A673 (cell line): ENCODE data around the gene FOXC1. TPM values are rescaled to one million over a fixed set of nuclear protein-coding genes. Genes with fewer than 3 reads are reported as not detected.

ENCODE experiments used
- BruUV-seq: library from RNA; stranded (reverse); fragments of 400-500 nt; replicated peaks from 2 replicates; lab custom pipeline; 2021; lab: Mats Ljungman, UMichigan
- CTCF ChIA-PET: fragments of 300-600 bp; sonication (Branson Sonifier 250); formaldehyde crosslinking; loops from one replicate; lab custom pipeline; 2022; ENCODE audit warnings: antibody characterized with exemption; lab: Charles Lee
- POLR2A ChIA-PET: fragments of 300-600 bp; sonication (Branson Sonifier 250); formaldehyde crosslinking; loops from one replicate; lab custom pipeline; 2022; ENCODE audit warnings: antibody characterized with exemption; ENCODE audit not compliant: low non-redundant PET; lab: Charles Lee
- DNase-seq: peaks from one replicate; pipeline ENCODE4 v3.0.0-alpha.2; 2015; ENCODE audit warnings: low spot score
- H3K27ac ChIP-seq: fragments of 200-600 bp; sonication (generic); 2 replicates; pipeline ENCODE4 v1.5.1; 2016; ENCODE audit warnings: mixed run types, low read depth, mild to moderate bottlenecking, mixed read lengths, antibody characterized with exemption, low read length; ENCODE audit not compliant: poor library complexity, severe bottlenecking
- H3K27me3 ChIP-seq: fragments of 200-600 bp; sonication (generic); replicated peaks from 2 replicates; pipeline ENCODE4 v1.6.1; 2017; ENCODE audit warnings: mixed run types, low read depth, mild to moderate bottlenecking, mixed read lengths, antibody characterized with exemption, low read length; ENCODE audit not compliant: insufficient read depth, poor library complexity
- H3K36me3 ChIP-seq: fragments of 200-600 bp; sonication (generic); 2 replicates; pipeline ENCODE4 v1.6.1; 2016; ENCODE audit warnings: mixed run types, mild to moderate bottlenecking, mixed read lengths, antibody characterized with exemption, low read length; ENCODE audit not compliant: insufficient read depth, poor library complexity, severe bottlenecking
- H3K4me1 ChIP-seq: fragments of 200-600 bp; sonication (generic); 2 replicates; pipeline ENCODE4 v1.6.1; 2017; ENCODE audit warnings: mixed run types, mild to moderate bottlenecking, mixed read lengths, antibody characterized with exemption, low read length; ENCODE audit not compliant: insufficient read depth, poor library complexity, severe bottlenecking
- H3K4me3 ChIP-seq: fragments of 200-600 bp; sonication (generic); 2 replicates; pipeline ENCODE4 v1.5.1; 2016; ENCODE audit warnings: low read depth, mixed run types, mild to moderate bottlenecking, mixed read lengths, low read length; ENCODE audit not compliant: poor library complexity, severe bottlenecking
- H3K9me3 ChIP-seq: fragments of 200-600 bp; sonication (generic); 2 replicates; pipeline ENCODE4 v1.6.1; 2016; ENCODE audit warnings: mixed run types, low read depth, mild to moderate bottlenecking, mixed read lengths, antibody characterized with exemption, low read length; ENCODE audit not compliant: poor library complexity, severe bottlenecking
- CTCF ChIP-seq: fragments of 300-800, 200-600 bp; sonication (generic); conservative IDR thresholded peaks from 2 replicates; pipeline ENCODE4 v1.5.1; 2017; ENCODE audit warnings: low read depth, mild to moderate bottlenecking, antibody characterized with exemption, low read length, moderate library complexity, mixed read lengths
- EZH2 ChIP-seq: fragments of 200-600 bp; sonication (generic); IDR thresholded peaks from 2 replicates; pipeline ENCODE4 v1.6.1; 2017; ENCODE audit warnings: borderline replicate concordance, low read depth, mild to moderate bottlenecking, mixed read lengths, antibody characterized with exemption, low read length; ENCODE audit not compliant: poor library complexity, severe bottlenecking
- intact Hi-C: fragments of 100-400 bp; cut with micrococcal nuclease; formaldehyde crosslinking; loops from one replicate; pipeline ENCODE4 v1.10.0; 2022; ENCODE audit not compliant: unreplicated experiment
- total RNA-seq: library from RNA; stranded (reverse); gene quantifications from 2 replicates; pipeline ENCODE4 v1.2.3, GENCODE V29; 2021

Gene FOXC1
- total RNA-seq, 1 experiment from 2014 or later, result 0.49 TPM

GRCh38 chr6:1562171-1562955, 47.4 kb upstream of the FOXC1 start:
- DNase-seq, result no peak
- H3K4me3 ChIP-seq, result no peak overlapping the region
- CTCF ChIA-PET, result interaction anchor here (1.2 kb wide), 1 partner anchor 10 kb away, joined by 5 read pairs; no protein-coding TSS in a partner anchor
- intact Hi-C loops, result no loop called here
- no peak overlapping the region for H3K27ac ChIP-seq
- POLR2A ChIA-PET, result no interaction called here
- peaks cover 7% of the 10 kb centered on the region for H3K27me3 ChIP-seq
- TF ChIP-seq EZH2, result no peak
- no peak for TF ChIP-seq CTCF
- no TSS peak for BruUV-seq
- no peaks in the 10 kb centered on the region for H3K9me3 ChIP-seq
- H3K4me1 ChIP-seq, result no peaks in the 10 kb centered on the region
- H3K36me3 ChIP-seq, result no peaks in the 10 kb centered on the region

- Histone ChIP-seq H3K36me3 (no peaks in the 10 kb centered on the region), H3K4me3 (no peak overlapping the region), H3K27ac (no peak overlapping the region), H3K4me1 (no peaks in the 10 kb centered on the region), H3K27me3 (no peaks in the 10 kb centered on the region), H3K9me3 (peaks cover 4% of the 10 kb centered on the region)
- DNase-seq, result no peak
- no TSS peak for BruUV-seq
- TF ChIP-seq CTCF, result no peak
- TF ChIP-seq EZH2, result no peak
- ChIA-PET POLR2A (no interaction called here), CTCF (no interaction called here)
- intact Hi-C loops, result no loop called here
Measured at GRCh38 chr6:1569377-1569776, 40.3 kb upstream of the FOXC1 start.

GRCh38 chr6:1570848-1571247, 38.9 kb upstream of the FOXC1 start:
- Histone ChIP-seq H3K27me3 (no peaks in the 10 kb centered on the region), H3K27ac (no peak overlapping the region), H3K9me3 (peaks cover 4% of the 10 kb centered on the region), H3K4me3 (no peak overlapping the region), H3K36me3 (no peaks in the 10 kb centered on the region), H3K4me1 (no peaks in the 10 kb centered on the region)
- intact Hi-C loops, result no loop called here
- BruUV-seq, result no TSS peak
- TF ChIP-seq EZH2 (no peak), CTCF (no peak)
- POLR2A ChIA-PET, result no interaction called here
- CTCF ChIA-PET, result no interaction called here
- no peak for DNase-seq
